ENCODE results near the gene NRCAM. TPM values are rescaled to one million over a fixed set of nuclear protein-coding genes. Genes with fewer than 3 reads are reported as not detected.

Gene NRCAM
- total RNA-seq, 1 experiment from 2014 or later, result 40.3 TPM

- no peaks in the 10 kb centered on the region for H4K20me1 ChIP-seq (ENCODE audit: insufficient read depth)
- TF ChIP-seq EZH2 (IDR thresholded peaks at IDR 0.05; ENCODE audit: low read depth) (no peak), CTCF (conservative IDR thresholded peaks at IDR 0.05) (no peak)
- POLR2A ChIA-PET (ENCODE audit: unreplicated experiment), result no interaction called here
- no peaks in the 10 kb centered on the region for H3K79me2 ChIP-seq (ENCODE audit: low read depth)
- no peak for DNase-seq
- no TSS peak for BruUV-seq (replicated peaks)
- H3K9me3 ChIP-seq (ENCODE audit: insufficient read depth, low read depth), result no peaks in the 10 kb centered on the region
- no peaks in the 10 kb centered on the region for H3K36me3 ChIP-seq (ENCODE audit: low read depth)
- H3K4me3 ChIP-seq, result no peak overlapping the region
- H3K4me1 ChIP-seq (replicated peaks; ENCODE audit: insufficient read depth), result peaks cover 14% of the 10 kb centered on the region; the same call in 1 of the 2 replicates
- H3K4me2 ChIP-seq, result no peak overlapping the region
- CTCF ChIA-PET, result no interaction called here
- H3F3A ChIP-seq (ENCODE audit: insufficient read depth, low read depth), result no peaks in the 10 kb centered on the region
- no peaks in the 10 kb centered on the region for H3K27me3 ChIP-seq (ENCODE audit: insufficient read depth, low read depth)
- H2AFZ ChIP-seq, result no peak overlapping the region
- no peak overlapping the region for H3K27ac ChIP-seq
- intact Hi-C loops (cut with micrococcal nuclease; ENCODE audit: unreplicated experiment), result no loop called here
- no peaks in the 10 kb centered on the region for H3K9me2 ChIP-seq (ENCODE audit: insufficient read depth)
Measured at GRCh38 chr7:108441392-108441955, 14.8 kb downstream of the NRCAM start.

- no TSS peak for BruUV-seq (replicated peaks)
- no peak for DNase-seq
- Histone ChIP-seq H3K9me2 (ENCODE audit: insufficient read depth) (no peaks in the 10 kb centered on the region), H3F3A (ENCODE audit: insufficient read depth, low read depth) (no peaks in the 10 kb centered on the region), H3K79me2 (ENCODE audit: low read depth) (no peaks in the 10 kb centered on the region), H3K4me2 (no peak overlapping the region), H3K4me3 (no peak overlapping the region), H3K27me3 (ENCODE audit: insufficient read depth, low read depth) (no peaks in the 10 kb centered on the region), H3K36me3 (ENCODE audit: low read depth) (no peaks in the 10 kb centered on the region), H2AFZ (no peak overlapping the region), H3K4me1 (replicated peaks; ENCODE audit: insufficient read depth) (peaks cover 14% of the 10 kb centered on the region; the same call in 1 of the 2 replicates), H3K9me3 (ENCODE audit: insufficient read depth, low read depth) (no peaks in the 10 kb centered on the region), H3K27ac (no peak overlapping the region), H4K20me1 (ENCODE audit: insufficient read depth) (no peaks in the 10 kb centered on the region)
- TF ChIP-seq EZH2 (IDR thresholded peaks at IDR 0.05; ENCODE audit: low read depth), result no peak
- TF ChIP-seq CTCF (conservative IDR thresholded peaks at IDR 0.05), result no peak
- intact Hi-C loops (cut with micrococcal nuclease; ENCODE audit: unreplicated experiment), result no loop called here
- CTCF ChIA-PET, result no interaction called here
- POLR2A ChIA-PET (ENCODE audit: unreplicated experiment), result interaction anchor here (0.6 kb wide), 1 partner anchor 13 kb away, joined by 3 read pairs; no protein-coding TSS in a partner anchor
Measured at GRCh38 chr7:108440613-108441012, 15.6 kb downstream of the NRCAM start.

- no peaks in the 10 kb centered on the region for H3F3A ChIP-seq (ENCODE audit: insufficient read depth, low read depth)
- ChIA-PET POLR2A (ENCODE audit: unreplicated experiment) (no interaction called here), CTCF (no interaction called here)
- H3K4me3 ChIP-seq, result no peak overlapping the region
- no peak overlapping the region for H3K4me2 ChIP-seq
- no peak for TF ChIP-seq EZH2 (IDR thresholded peaks at IDR 0.05; ENCODE audit: low read depth)
- TF ChIP-seq CTCF (conservative IDR thresholded peaks at IDR 0.05), result no peak
- H3K27me3 ChIP-seq (ENCODE audit: insufficient read depth, low read depth), result no peaks in the 10 kb centered on the region
- H4K20me1 ChIP-seq (ENCODE audit: insufficient read depth), result no peaks in the 10 kb centered on the region
- intact Hi-C loops (cut with micrococcal nuclease; ENCODE audit: unreplicated experiment), result no loop called here
- no peak for DNase-seq
- H3K79me2 ChIP-seq (ENCODE audit: low read depth), result no peaks in the 10 kb centered on the region
- BruUV-seq (replicated peaks), result no TSS peak
- no peak overlapping the region for H3K27ac ChIP-seq
- H3K9me2 ChIP-seq (ENCODE audit: insufficient read depth), result no peaks in the 10 kb centered on the region
- peaks cover 18% of the 10 kb centered on the region for H3K4me1 ChIP-seq (replicated peaks; ENCODE audit: insufficient read depth)
- no peak overlapping the region for H2AFZ ChIP-seq
- no peaks in the 10 kb centered on the region for H3K9me3 ChIP-seq (ENCODE audit: insufficient read depth, low read depth)
- H3K36me3 ChIP-seq (ENCODE audit: low read depth), result no peaks in the 10 kb centered on the region
Measured at GRCh38 chr7:108436906-108437305, 19.3 kb downstream of the NRCAM start.

All from PC-9 (cell line).